Epithelial cell of prostate (primary cell): ENCODE results near the gene PCCA.

ENCODE experiments used
- DNase-seq: peaks from one replicate; pipeline ENCODE4 v3.0.0-alpha.2; 2011; ENCODE audit warnings: low read depth, low spot score
- H3K27ac ChIP-seq: fragments of 450-650 bp; 2 replicates; pipeline ENCODE4 v1.5.1; 2017; ENCODE audit warnings: mild to moderate bottlenecking

Gene PCCA

DNA sequence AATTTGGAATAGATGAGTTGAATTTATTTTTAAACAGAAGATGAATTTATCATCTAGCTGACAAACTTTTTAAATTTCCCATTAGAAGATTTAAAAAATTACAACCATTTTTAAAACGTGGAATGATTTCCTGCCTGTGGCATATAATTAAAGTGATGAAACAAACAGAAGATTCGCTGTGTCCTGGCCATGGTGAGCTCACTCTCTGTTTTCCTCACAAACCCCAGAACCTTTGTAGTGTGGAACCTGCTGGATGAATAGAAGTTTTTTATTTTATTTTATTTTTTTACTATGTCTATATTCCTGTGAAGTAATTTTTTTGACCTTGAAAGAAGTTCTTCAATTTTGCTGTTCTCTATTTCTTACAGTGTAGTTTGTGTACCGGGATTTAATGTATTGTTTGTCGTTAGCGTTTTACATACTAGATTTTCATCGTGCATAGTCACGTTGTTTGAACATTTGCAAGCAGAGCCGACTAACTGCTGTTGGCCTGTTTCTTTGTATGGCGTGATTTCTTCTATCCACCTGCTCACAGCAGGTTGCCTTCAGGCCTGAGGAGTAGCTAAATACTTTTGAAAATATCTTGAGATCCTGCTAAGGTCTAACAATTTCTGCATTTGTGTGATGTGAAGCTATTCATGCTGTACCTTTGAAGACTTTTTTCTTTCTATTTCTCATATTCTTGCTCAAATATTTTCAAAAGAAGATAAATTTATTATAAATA lies 350.5 kb downstream of the PCCA start:
- no peak overlapping the region for H3K27ac ChIP-seq
- no peak for DNase-seq

DNA sequence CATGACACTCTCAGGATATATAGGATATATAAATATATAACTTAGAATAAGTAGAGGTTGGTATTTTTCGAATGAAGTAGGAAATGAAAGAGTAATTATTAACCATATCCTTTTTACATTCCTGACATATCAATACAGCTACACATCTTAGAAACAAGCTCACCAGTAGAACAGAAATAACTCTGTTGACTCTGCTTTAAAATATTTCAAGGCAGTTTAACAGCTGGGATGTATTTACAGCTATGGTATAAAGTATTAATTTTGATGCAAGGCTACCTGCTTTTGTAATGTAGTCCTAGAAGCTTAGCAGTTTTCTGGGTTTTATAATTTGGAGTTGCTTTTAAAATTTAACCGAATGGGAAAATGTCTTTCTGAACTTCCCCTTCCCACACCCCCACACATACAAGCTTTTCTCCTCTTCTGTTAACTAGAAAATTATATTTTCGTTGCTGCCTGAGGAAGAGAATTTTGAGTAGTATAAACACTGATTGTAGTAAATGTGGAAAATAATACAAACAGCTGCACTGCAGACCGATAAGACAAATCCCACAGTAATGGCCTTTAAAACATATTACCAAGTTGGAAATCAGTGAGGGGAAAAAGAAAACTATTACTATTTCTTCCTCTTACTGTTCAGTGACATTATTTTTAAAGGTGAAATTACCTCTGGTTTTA lies 352.0 kb downstream of the PCCA start:
- H3K27ac ChIP-seq = no peak overlapping the region
- no peak for DNase-seq

DNA sequence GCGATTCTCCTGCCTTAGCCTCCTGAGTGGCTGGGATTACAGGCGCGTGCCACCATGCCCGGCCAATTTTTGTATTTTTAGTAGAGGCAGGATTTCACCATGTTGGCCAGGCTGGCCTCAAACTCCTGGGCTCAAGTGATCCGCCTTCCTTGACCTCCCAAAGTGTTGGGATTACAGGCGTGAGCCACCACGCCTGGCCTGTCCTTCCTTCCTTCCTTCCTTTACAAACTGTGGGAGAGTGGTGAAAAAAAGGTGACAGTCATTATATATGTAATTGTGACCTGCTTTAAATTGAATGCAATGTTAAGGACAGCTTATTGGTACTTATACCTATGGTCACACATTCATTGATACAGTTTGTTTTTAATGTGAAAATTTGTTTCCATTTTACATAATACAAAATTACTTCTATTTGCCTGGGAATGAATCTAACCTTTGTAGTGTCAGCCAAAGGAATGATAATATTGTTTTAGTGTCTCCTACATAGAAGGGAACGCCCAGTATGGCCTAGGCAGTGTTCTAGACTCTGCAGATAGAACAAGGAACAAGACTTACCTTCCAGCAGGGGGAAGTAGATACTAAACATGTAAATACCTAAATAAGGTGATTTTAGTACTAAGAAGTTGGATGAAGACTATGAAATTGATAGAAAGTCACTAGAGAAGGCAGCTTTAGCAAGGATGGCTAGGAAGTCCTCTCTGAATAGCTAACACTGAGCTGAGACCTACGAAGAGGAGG lies 353.4 kb downstream of the PCCA start:
- no peak overlapping the region for H3K27ac ChIP-seq
- DNase-seq = no peak

DNA sequence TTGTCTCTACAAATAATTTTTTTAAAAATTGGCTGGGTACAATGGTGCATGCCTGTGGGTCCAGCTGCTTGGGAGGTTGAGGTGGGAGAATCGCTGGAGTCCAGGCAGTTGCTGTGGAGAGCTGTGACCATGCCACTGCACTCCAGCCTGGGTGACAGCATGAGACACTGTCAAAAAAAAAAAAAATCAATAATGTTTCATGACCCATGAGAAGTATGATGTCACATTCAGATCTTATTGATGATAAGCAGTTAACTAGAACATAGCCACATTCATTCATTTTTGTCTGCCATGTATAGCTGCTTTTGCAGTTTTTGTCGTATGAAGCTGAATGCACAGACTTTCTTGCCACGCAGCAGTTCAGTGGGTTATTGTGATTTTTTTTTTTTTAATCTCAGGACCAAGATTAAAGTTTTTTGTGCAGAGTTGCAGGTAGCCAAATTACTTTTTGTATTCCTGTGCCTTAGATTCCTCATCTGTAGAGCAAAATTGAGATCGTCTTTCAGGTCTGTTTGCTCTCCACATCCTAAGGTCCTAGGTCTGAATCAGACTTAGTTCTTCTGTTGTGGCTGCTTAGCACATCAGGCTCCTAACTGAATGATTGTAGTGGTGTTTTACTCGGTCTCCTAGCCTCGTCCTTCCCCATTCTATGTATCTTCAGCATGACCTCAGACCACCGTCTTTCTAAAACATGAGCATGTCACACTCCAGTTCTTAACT lies 354.5 kb downstream of the PCCA start:
- H3K27ac ChIP-seq = no peak overlapping the region
- no peak for DNase-seq

DNA sequence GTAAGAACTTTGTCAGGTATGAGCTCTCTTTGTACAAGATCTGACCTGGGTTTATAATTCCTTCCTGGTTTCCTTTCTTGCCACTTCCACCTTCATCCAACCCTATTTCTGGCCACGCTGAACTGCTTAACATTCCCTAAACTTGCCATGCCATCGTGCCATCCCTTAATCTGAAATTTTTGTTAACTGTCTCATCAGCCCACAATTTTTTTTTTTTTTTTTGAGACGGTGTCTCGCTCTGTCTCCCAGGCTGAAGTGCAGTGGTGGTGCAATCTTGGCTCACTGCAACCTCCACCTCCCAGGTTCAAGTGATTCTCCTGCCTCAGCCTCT lies 355.1 kb downstream of the PCCA start:
- H3K27ac ChIP-seq = no peak overlapping the region
- no peak for DNase-seq

DNA sequence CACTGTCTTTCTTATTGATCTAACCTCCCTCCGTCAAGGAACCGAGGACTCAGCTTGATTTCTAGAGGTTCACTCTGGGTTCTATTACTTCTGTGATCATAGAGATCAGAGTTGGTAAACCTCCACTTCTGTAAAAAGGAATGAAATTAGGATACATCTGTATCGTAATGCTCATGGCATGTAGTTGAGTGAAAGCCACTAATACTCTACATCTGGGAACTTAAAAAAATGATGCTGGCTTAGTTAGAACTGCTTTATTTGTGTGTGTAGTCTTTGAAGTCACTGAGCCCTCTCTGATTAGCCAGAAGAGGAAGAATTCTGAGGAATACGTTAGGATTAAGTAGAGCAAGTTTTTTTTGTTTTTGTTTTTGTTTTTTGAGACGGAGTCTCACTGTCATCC lies 358.9 kb downstream of the PCCA start:
- H3K27ac ChIP-seq = no peak overlapping the region
- no peak for DNase-seq

DNA sequence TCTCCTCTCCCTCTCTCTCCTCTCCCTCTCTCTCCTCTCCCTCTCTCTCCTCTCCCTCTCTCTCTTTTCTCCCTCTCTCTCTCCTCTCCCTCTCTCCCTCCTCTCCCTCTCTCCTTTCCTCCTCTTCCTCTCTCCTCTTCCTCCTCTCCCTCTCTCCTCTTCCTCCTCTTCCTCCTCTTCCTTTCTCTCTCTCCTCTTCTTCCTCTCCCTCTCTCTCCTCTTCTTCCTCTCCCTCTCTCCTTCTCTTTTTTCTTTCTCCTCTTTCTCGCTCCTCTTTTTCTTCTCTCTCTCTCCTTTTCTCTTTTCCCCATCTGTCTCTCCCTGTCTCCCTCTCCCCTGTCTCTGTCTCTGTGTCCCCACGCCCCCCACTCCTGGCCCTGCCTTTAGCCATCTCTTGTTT lies 363.0 kb downstream of the PCCA start:
- no peak for DNase-seq
- no peak overlapping the region for H3K27ac ChIP-seq

DNA sequence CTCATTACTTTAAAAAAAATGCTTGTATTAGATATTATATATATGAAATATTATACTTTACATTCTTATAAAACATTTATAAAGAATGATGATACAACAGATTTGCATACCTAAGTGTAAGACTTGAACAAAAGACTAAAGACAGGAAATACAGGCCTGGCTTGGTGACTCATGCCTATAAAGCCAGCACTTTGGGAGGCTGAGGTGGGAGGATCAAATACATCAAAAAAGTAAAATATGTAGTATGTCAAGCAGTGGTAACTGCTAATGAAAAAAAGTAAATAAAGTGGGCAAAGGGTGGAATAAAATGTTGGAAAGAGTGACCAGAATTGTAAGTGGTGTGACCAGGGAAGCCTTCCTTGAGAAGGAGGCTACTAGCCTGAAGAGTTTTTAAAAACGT lies 366.0 kb downstream of the PCCA start:
- peak; percentile 43 for DNase-seq
- H3K27ac ChIP-seq = peak overlapping the region; percentile 15

DNA sequence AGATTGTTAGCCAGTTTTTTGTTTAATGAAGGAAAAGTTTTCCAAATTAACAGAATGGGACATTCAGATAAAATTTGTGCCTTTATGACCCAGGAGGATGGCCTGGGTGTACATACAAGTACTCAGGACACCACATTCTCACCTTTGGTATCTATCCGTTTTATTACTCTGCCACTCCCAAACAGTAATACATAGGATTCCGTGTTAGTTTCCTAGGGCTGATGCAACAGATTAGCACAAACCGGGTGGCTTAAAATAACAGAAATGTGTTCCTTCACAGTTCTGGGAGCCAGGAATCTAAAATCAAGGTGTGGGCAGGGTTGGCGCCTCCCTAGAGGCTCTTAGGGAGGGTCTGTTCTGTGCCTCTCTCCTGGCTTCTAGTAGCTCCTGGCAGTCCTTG lies 369.8 kb downstream of the PCCA start:
- DNase-seq = no peak
- no peak overlapping the region for H3K27ac ChIP-seq

DNA sequence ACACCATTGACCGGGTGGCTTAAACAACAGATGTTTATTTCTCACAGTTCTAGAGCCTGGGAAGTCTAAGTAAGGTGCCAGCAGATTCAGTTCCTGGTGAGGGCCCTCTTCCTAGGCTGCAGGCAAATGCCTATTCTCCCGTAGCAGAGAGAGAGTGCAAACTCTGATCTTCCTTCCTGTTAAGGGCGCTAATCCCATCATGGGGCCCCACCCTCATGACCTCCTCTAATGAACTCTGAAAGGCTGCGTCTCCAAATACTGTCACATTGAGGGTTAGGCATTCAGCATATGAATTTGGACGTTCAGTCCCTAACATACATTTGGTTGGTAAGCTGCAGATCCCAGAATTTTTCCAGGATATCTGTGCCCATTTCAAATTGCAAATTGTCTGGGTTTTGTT lies 370.9 kb downstream of the PCCA start:
- no peak for DNase-seq
- no peak overlapping the region for H3K27ac ChIP-seq

DNA sequence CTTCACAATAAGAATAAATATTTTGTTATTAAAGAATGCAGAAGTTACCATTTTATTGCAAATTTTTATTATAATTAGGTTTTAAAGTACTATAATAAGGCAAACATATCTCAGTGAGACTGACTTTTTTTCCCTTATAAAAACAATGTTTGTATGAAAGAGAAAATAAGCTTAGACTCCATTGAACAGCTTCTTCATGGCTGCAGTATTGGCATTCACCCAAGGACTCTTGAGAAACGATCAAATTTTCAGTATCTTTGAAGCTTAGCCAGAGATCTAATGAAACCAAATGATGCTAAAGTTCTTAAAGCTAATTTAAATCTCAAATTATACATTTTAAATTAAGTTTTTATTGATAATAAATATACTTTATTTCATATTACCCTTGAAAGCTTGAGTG lies 371.4 kb downstream of the PCCA start:
- H3K27ac ChIP-seq = no peak overlapping the region
- no peak for DNase-seq

DNA sequence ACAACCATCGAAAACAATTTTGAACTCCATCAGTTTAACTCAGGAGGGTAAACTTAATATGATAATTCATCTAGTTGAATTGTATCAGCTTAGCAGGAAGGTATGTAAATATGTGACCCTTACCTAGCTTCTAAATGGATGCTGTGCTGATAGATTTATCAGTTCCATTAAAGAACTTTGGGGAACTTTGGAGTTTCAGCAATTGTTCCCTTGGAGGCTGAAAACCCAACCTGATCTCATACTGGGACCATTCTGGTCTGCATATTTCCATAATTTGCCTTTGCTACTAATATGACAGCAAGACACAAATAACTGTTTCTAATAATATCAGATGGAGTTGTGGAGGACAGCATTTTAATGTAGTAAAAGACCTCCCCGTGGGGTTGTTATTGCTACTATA lies 371.9 kb downstream of the PCCA start:
- DNase-seq = no peak

DNA sequence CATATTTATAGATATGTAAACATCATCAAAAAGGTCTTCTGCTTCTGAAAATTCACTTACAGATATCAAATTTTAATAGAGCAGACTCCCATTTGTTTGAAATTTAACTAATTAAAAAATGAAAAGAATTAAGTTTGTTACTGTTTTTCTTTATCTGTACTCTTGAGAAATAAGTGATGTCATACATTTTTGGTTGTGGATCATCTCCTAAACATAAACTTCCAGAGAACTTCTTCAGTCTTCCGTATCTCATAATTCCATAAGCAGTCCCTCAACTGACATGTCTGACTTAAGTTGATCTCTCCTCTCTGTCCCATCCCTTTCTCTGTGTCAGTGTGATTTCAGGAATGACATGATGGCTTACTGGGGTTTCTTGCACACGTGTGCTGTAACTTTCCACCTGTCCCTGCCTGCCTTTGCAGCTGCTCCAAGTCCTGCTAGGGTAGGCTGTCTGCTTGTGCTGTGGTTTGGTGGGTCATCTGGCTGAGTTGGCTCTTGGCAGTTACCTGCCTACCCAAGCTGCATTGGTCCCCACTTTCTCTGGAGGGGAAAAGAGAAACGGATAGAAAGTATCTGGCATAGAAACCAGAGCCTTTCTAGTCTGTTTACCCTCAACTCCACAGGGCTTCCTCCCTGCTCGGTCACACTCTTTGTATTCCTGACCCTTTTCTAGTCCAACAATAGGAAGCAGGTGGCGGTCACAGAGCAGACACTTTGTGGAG lies 372.6 kb downstream of the PCCA start:
- DNase-seq = no peak
- H3K27ac ChIP-seq = no peak overlapping the region

More for the DNA sequence above, 371.9 kb downstream of the PCCA start:
- no peak overlapping the region for H3K27ac ChIP-seq

DNA sequence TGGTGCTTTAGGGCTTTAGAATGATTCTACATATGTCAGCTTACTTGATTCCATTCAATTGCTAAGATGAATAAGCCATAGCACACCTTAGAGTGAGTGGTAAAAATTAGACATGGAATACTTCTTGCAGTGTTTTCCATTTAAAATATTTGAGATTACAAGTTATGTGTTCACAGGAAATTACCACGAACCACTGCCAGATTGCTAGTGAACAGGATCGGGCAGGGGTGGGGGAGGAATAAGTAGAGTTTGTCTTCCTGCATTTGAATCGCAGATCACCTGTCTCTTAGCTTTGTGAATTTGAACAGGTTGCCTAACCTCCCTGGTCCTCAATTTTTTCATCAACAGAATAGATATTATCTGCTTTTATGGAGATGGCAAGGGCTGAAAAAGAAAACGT lies 375.1 kb downstream of the PCCA start:
- no peak for DNase-seq
- H3K27ac ChIP-seq = no peak overlapping the region

DNA sequence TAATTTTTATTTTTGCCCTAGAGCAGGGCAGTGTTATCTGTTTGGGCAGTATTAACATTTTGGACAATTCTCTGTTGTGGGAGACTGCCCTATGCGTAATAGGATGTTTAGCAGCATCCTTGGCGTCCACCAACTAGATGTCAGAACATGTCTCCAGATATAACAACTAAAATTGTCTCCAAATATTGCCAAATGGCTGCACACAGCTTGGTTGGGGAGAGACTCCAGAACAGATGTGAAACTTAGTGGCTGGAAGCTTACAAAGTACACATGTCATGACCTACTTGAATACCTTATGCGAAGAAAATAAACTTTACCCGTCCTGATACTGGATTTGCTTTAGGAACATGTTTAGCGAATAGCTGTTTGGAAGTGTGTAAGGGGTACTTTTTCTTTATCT lies 376.7 kb downstream of the PCCA start:
- H3K27ac ChIP-seq = no peak overlapping the region
- DNase-seq = no peak

DNA sequence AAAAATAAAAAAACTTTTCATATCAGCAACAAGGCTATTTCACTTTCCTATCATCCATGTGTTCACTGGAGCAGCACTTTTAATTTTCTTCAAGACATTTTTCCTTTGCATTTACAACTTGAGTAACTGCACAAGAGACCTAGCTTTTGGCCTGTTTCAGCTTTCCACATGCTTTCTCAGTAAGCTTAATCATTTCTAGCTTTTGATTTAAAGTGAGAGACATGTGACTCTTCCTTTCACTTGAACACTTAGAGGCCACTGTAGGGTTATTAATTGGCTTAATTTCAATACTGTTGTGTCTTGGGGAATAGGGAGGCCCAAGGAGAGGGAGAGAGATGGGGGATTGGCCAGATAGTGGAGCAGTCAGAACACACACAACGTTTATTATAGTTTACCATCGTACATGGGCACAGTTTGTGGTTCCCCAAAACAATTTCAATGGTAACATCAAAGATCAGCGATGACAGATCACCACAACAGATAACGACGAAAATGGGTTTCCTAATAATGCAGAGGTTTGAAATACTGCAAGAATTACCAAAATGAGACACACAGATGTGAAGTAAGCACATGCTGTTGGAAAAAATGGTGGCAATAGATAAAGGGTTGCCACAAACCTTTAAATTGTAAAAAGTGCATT lies 382.1 kb downstream of the PCCA start:
- no peak for DNase-seq
- H3K27ac ChIP-seq = no peak overlapping the region

DNA sequence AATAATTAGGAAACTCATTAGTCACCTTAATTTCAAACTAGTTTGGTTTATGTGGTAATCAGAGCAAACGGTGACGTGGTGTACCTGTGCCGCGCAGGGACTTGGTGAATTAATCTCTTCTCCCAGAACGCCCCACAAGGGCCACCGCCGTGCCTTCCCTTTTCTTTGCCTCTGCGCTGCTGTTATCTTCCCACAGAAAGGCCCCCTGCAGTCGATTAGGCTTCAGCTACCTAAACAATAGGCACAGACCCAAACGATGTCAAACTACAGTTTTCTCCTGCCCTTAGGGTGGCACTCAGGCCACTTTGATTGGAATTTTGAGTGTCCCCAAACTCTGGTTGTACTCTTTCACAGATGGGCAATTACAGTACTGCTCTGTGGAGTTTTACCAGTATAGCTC lies 384.2 kb downstream of the PCCA start:
- no peak for DNase-seq
- no peak overlapping the region for H3K27ac ChIP-seq

DNA sequence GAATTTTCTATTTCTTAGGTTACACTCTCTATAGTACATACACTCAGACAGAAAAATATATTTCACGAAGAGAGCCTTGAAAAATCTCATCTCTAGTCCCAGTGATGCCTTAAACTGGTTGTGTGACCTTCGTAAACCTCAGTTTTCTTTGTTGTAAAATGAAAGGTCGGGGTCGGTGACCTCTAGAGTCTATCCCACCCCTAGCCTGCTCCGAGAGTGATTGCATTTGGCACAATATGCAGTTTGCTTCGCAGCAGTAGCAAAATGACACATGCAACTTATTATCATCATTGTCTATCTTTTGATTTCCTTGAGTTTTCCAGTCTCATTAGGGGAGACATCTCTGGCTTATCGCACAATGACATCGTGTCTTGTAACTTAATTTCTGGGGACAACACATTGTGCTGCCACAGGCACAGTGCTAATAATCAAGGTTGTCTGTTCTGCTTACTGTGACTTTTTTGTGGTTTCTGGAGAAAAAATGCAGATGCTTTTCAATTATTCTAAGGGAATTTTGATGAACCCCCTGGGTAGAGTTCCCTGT lies 384.7 kb downstream of the PCCA start:
- no peak overlapping the region for H3K27ac ChIP-seq
- no peak for DNase-seq

DNA sequence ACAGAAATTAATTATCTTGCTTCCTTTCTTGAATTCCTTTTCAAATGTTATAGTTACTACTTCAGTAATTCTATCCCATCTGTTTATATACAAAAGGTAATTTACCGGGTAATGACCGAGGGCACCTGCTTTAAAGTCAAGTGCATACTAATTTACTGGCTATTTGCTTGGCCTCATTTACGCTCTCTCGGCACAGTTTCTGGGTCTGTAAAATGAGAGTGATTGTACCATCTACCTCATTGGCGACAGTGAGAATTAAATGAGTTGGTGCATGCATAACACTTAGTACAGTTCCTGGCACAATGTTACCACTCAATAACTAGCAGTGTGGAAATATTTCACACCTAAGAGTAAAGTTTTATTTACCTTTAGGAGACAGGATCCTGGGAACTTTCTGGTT lies 388.1 kb downstream of the PCCA start:
- no peak for DNase-seq

More for the DNA sequence above, 388.1 kb downstream of the PCCA start:
- H3K27ac ChIP-seq = no peak overlapping the region
